ENCODE data around the gene MRTO4. TPM values are rescaled to one million over a fixed set of nuclear protein-coding genes. Genes with fewer than 3 reads are reported as not detected.
"Not testable (repeated sequence)": the region's sequence is repeated elsewhere in the genome, so short reads cannot be mapped to it uniquely, and the experiment has no call there.

The MRTO4 gene
- total RNA-seq, 1 experiment from 2014 or later, result 15.4 TPM

DNA sequence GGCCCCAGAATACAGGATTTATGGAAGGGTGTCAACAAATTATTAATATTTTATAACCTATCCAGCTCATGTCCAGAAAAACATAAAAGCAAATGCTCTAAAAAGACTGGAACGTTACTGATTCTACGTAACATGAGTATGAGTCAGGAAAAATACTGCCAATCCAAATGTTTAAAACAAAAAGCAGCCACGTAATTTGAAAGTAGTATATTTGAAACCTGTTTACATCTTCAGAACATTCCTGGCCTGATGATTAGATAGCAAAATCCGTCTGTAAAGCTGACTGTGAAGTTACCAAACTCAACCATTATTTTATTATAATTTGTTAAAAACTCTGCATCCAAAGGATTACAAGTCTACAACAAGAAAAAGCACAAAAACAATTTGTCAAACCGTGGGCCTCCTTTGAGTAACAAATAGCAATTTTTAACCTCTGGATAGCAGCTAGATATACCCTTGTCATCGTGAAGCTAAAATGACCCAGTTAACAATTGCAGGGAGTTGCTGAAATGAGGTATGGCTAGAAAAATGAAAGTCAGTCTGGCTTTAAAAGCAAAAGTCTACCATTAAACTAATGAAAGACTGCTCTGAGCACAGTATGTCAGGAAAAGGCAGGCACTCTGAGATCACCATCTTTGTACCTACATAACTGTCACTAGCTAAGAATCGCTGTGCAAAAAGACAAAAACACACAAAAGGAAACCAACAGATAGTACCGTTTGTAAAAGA is 42.7 kb upstream of the MRTO4 start:
- H3K79me2 ChIP-seq (ENCODE audit: low read length), result peaks cover 98% of the 10 kb centered on the region
- peak overlapping the region; percentile 86 for H3K4me2 ChIP-seq (ENCODE audit: low read depth, low read length, poor library complexity, severe bottlenecking)
- no peak overlapping the region for H2AFZ ChIP-seq (ENCODE audit: low read length)
- peaks cover 69% of the 10 kb centered on the region for H3K4me1 ChIP-seq (ENCODE audit: low read length)
- H3K9ac ChIP-seq (ENCODE audit: low read length), result peak overlapping the region; percentile 85
- no peaks in the 10 kb centered on the region for H3K9me3 ChIP-seq (ENCODE audit: low read length)
- no peaks in the 10 kb centered on the region for H3K9me2 ChIP-seq (replicated peaks; ENCODE audit: insufficient read depth, low read length)
- peaks cover 13% of the 10 kb centered on the region; the same call in 1 of the 2 replicates for H4K20me1 ChIP-seq (ENCODE audit: insufficient read depth, low read depth, low read length)
- H3K27ac ChIP-seq (ENCODE audit: low read length), result peak overlapping the region; percentile 77
- H3K36me3 ChIP-seq (ENCODE audit: insufficient read depth, low read length), result peaks cover 27% of the 10 kb centered on the region; the same call in 1 of the 2 replicates
- no peak for DNase-seq
- H3K4me3 ChIP-seq (ENCODE audit: low read length), result peak overlapping the region; percentile 85
- H3K27me3 ChIP-seq (ENCODE audit: low read length), result no peaks in the 10 kb centered on the region

DNA sequence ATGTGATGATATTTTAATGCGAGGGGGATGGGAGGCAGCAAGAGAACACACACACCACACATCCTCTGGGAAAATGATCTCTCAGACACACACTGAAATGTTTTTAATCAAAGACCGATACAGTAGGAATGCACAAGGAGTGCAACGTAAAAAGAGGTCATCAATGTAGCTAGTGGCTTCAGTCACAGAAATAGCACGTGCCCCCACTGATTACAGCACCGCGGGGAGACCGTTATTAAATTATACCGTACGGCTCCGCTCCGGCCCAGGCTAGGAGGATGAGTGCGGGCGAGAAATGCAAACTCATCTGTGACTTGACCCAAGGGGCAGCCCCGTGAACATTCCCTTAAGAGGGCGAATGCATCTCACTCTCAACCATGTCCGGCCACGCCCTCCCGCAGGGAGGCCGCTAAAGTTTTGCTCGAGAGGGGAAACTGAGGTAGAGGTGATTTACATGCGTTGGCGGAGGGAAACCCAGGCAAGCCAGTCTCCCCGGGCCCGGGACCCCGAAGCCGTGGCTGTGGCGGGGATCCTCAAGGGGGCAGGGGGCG is 42.1 kb upstream of the MRTO4 start:
- Histone ChIP-seq H3K27ac (ENCODE audit: low read length) (peak overlapping the region; percentile 77), H3K4me1 (ENCODE audit: low read length) (peaks cover 69% of the 10 kb centered on the region), H4K20me1 (ENCODE audit: insufficient read depth, low read depth, low read length) (peaks cover 13% of the 10 kb centered on the region; the same call in 1 of the 2 replicates), H3K4me3 (ENCODE audit: low read length) (peak overlapping the region; percentile 85), H3K9ac (ENCODE audit: low read length) (peak overlapping the region; percentile 85), H3K4me2 (ENCODE audit: low read depth, low read length, poor library complexity, severe bottlenecking) (peak overlapping the region; percentile 86), H3K9me3 (ENCODE audit: low read length) (no peaks in the 10 kb centered on the region), H3K27me3 (ENCODE audit: low read length) (no peaks in the 10 kb centered on the region), H2AFZ (ENCODE audit: low read length) (peak overlapping the region; percentile 48; the same call in 1 of the 2 replicates), H3K9me2 (replicated peaks; ENCODE audit: insufficient read depth, low read length) (no peaks in the 10 kb centered on the region), H3K79me2 (ENCODE audit: low read length) (peaks cover 98% of the 10 kb centered on the region), H3K36me3 (ENCODE audit: insufficient read depth, low read length) (peaks cover 33% of the 10 kb centered on the region; the same call in 1 of the 2 replicates)
- DNase-seq, result peak; percentile 89

DNA sequence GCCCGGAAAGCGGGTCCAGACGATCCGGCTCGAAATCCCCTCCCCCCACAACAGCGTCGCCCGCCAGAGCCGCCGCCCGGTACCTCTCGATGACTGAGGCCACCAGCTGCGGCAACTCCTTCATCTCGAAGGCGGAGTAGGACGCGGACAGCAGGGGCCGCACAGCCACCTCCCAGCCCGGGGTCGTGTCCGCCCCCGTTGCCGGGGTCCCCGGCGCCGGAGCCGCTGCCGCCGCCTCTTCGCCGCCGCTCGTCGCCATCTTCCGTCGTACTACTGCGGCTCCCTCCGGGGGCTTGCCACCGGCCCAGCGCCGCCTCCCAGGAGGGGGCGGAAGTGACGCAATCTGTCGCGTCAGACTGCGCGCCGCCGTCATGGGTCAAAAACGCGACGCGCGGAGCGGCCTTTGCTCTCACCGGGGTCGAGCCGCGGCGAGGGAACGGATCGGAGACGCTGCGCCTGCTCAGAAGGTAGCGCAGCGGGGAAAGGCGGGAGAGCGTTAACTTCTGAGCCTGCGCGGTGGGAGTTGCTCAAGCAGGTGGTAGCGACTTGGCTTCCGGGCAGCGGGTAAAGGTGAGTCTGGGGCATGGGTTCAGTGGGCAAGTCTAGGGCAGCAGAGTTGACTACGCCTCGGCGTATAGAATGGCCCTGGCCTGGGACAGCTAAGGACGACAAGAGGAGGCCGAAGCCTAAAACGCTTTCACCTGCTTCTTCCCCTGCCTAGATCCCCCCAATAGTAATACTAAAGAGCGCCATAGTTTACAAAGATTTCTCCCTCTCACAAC is 41.4 kb upstream of the MRTO4 start, which contains the start of gene UBR4:
Gene UBR4 (minus strand): TSS at position 277 of the 782 bp plus-strand sequence. CDS start 18 bp downstream, at position 259.
- H2AFZ ChIP-seq (ENCODE audit: low read length), result peak within 1 kb of the TSS; percentile 48; the same call in 1 of the 2 replicates
- H3K9me2 ChIP-seq (replicated peaks; ENCODE audit: insufficient read depth, low read length), result no peaks in the 10 kb centered on the region
- peaks cover 31% of the 10 kb centered on the region; the same call in 1 of the 2 replicates for H3K36me3 ChIP-seq (ENCODE audit: insufficient read depth, low read length)
- H3K9me3 ChIP-seq (ENCODE audit: low read length), result no peaks in the 10 kb centered on the region
- peaks cover 96% of the 10 kb centered on the region for H3K79me2 ChIP-seq (ENCODE audit: low read length)
- DNase-seq, result peak; percentile 98
- H3K4me1 ChIP-seq (ENCODE audit: low read length), result peaks cover 66% of the 10 kb centered on the region
- peak within 1 kb of the TSS; percentile 85 for H3K4me3 ChIP-seq (ENCODE audit: low read length)
- peaks cover 13% of the 10 kb centered on the region; the same call in 1 of the 2 replicates for H4K20me1 ChIP-seq (ENCODE audit: insufficient read depth, low read depth, low read length)
- H3K4me2 ChIP-seq (ENCODE audit: low read depth, low read length, poor library complexity, severe bottlenecking), result peak within 1 kb of the TSS; percentile 86
- H3K27ac ChIP-seq (ENCODE audit: low read length), result peak within 1 kb of the TSS; percentile 77
- H3K9ac ChIP-seq (ENCODE audit: low read length), result peak within 1 kb of the TSS; percentile 85
- no peaks in the 10 kb centered on the region for H3K27me3 ChIP-seq (ENCODE audit: low read length)

- no peaks in the 10 kb centered on the region for H3K9me3 ChIP-seq (ENCODE audit: low read length)
- no peaks in the 10 kb centered on the region for H3K27me3 ChIP-seq (ENCODE audit: low read length)
- peak; percentile 68 for DNase-seq
- H4K20me1 ChIP-seq (ENCODE audit: insufficient read depth, low read depth, low read length), result peaks cover 8% of the 10 kb centered on the region; the same call in 1 of the 2 replicates
- no peak overlapping the region; the same call in 1 of the 2 replicates for H2AFZ ChIP-seq (ENCODE audit: low read length)
- peak overlapping the region; percentile 75 for H3K27ac ChIP-seq (ENCODE audit: low read length)
- H3K9me2 ChIP-seq (replicated peaks; ENCODE audit: insufficient read depth, low read length), result no peaks in the 10 kb centered on the region
- peak overlapping the region; percentile 86 for H3K4me2 ChIP-seq (ENCODE audit: low read depth, low read length, poor library complexity, severe bottlenecking)
- H3K4me1 ChIP-seq (ENCODE audit: low read length), result peaks cover 58% of the 10 kb centered on the region
- H3K4me3 ChIP-seq (ENCODE audit: low read length), result peak overlapping the region; percentile 85
- H3K36me3 ChIP-seq (ENCODE audit: insufficient read depth, low read length), result peaks cover 29% of the 10 kb centered on the region; the same call in 1 of the 2 replicates
- peaks cover 95% of the 10 kb centered on the region for H3K79me2 ChIP-seq (ENCODE audit: low read length)
- peak overlapping the region; percentile 85 for H3K9ac ChIP-seq (ENCODE audit: low read length)
Observed at GRCh38 chr1:19210772-19211549, 40.6 kb upstream of the MRTO4 start.

GRCh38 chr1:19212167-19212566 is 39.4 kb upstream of the MRTO4 start:
- peaks cover 28% of the 10 kb centered on the region; the same call in 1 of the 2 replicates for H3K36me3 ChIP-seq (ENCODE audit: insufficient read depth, low read length)
- H3K27me3 ChIP-seq (ENCODE audit: low read length), result no peaks in the 10 kb centered on the region
- H3K79me2 ChIP-seq (ENCODE audit: low read length), result peaks cover 94% of the 10 kb centered on the region
- peaks cover 47% of the 10 kb centered on the region for H3K4me1 ChIP-seq (ENCODE audit: low read length)
- H3K9me2 ChIP-seq (replicated peaks; ENCODE audit: insufficient read depth, low read length), result no peaks in the 10 kb centered on the region
- no peak for DNase-seq
- H3K4me3 ChIP-seq (ENCODE audit: low read length), result peak overlapping the region; percentile 85
- H3K27ac ChIP-seq (ENCODE audit: low read length), result no peak overlapping the region
- H4K20me1 ChIP-seq (ENCODE audit: insufficient read depth, low read depth, low read length), result peaks cover 5% of the 10 kb centered on the region; the same call in 1 of the 2 replicates
- H3K9me3 ChIP-seq (ENCODE audit: low read length), result no peaks in the 10 kb centered on the region
- H3K9ac ChIP-seq (ENCODE audit: low read length), result peak overlapping the region; percentile 85
- H3K4me2 ChIP-seq (ENCODE audit: low read depth, low read length, poor library complexity, severe bottlenecking), result peak overlapping the region; percentile 86
- no peak overlapping the region for H2AFZ ChIP-seq (ENCODE audit: low read length)

DNA sequence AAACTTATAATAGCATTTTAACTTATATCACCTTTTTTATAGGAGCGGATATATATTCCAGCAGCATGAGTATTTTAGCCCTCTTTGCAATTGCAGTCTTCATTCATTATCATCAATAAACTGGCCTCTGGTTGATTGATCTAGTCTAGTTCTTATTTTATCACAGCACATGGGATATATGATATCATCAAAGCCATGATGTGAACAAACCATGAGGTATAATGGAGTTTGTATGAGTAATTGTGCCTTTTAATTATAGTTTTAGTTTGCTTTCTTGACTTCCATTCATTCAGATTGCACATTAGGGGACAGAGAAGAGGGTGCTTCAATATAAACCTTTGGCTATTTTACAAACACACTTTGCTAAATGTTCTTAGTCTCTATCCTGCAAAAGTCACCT is 38.0 kb upstream of the MRTO4 start:
- H3K9ac ChIP-seq (ENCODE audit: low read length), result no peak overlapping the region
- H3K4me2 ChIP-seq (ENCODE audit: low read depth, low read length, poor library complexity, severe bottlenecking), result peak overlapping the region; percentile 86
- DNase-seq, result no peak
- H3K27ac ChIP-seq (ENCODE audit: low read length), result no peak overlapping the region
- H3K79me2 ChIP-seq (ENCODE audit: low read length), result peaks cover 88% of the 10 kb centered on the region
- peaks cover 5% of the 10 kb centered on the region; the same call in 1 of the 2 replicates for H4K20me1 ChIP-seq (ENCODE audit: insufficient read depth, low read depth, low read length)
- H3K9me3 ChIP-seq (ENCODE audit: low read length), result no peaks in the 10 kb centered on the region
- H3K27me3 ChIP-seq (ENCODE audit: low read length), result no peaks in the 10 kb centered on the region
- peaks cover 33% of the 10 kb centered on the region; the same call in 1 of the 2 replicates for H3K36me3 ChIP-seq (ENCODE audit: insufficient read depth, low read length)
- no peak overlapping the region for H2AFZ ChIP-seq (ENCODE audit: low read length)
- no peaks in the 10 kb centered on the region for H3K9me2 ChIP-seq (replicated peaks; ENCODE audit: insufficient read depth, low read length)
- peaks cover 33% of the 10 kb centered on the region for H3K4me1 ChIP-seq (ENCODE audit: low read length)
- H3K4me3 ChIP-seq (ENCODE audit: low read length), result no peak overlapping the region

DNA sequence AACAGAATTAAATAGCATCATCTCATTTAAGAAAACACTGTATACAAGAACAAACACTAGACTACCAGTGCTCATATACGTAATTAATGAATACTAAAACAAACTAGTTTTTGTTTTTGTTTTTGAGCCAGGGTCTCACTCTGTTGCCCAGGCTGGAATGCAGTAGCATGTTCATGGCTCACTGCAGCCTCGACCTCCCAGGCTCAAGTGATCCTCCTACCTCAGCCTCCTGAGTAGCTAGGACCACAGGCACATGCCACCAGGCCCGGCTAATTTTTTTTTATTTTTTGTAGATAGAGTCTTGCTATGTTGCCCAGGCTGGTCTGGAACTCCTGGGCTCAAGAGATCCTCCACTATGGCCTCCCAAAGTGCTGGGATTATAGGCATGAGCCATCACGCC is 35.0 kb upstream of the MRTO4 start:
- not testable (repeated sequence) for DNase-seq; H2AFZ ChIP-seq (ENCODE audit: low read length); H3K9me3 ChIP-seq (ENCODE audit: low read length); H3K27me3 ChIP-seq (ENCODE audit: low read length); H3K9me2 ChIP-seq (replicated peaks; ENCODE audit: insufficient read depth, low read length); H3K9ac ChIP-seq (ENCODE audit: low read length); H3K4me3 ChIP-seq (ENCODE audit: low read length); H3K4me2 ChIP-seq (ENCODE audit: low read depth, low read length, poor library complexity, severe bottlenecking); H4K20me1 ChIP-seq (ENCODE audit: insufficient read depth, low read depth, low read length); H3K27ac ChIP-seq (ENCODE audit: low read length)
- peaks cover 22% of the 10 kb centered on the region for H3K4me1 ChIP-seq (ENCODE audit: low read length)
- H3K79me2 ChIP-seq (ENCODE audit: low read length), result peaks cover 62% of the 10 kb centered on the region
- H3K36me3 ChIP-seq (ENCODE audit: insufficient read depth, low read length), result peaks cover 55% of the 10 kb centered on the region; the same call in 1 of the 2 replicates

Measured in Karpas-422 (cell line).